ENCODE measurements around the gene CHCHD1. TPM values are rescaled to one million over a fixed set of nuclear protein-coding genes. Genes with fewer than 3 reads are reported as not detected.
"Not testable (repeated sequence)": the region's sequence is repeated elsewhere in the genome, so short reads cannot be mapped to it uniquely, and the experiment has no call there.

Gene CHCHD1
- total RNA-seq, 1 donor from 2014 or later = 31.9 TPM

- intact Hi-C loops (cut with micrococcal nuclease) = loop anchor here (2.0 to 5.0 kb wide), 3 partner anchors 38 to 313 kb away; partner anchors contain the start of gene PPP3CB
These were observed 28.5 kb downstream of the CHCHD1 start for GRCh38 chr10:73810358-73810734.

- intact Hi-C loops (cut with micrococcal nuclease) = loop anchor here (1.0 to 5.0 kb wide), 5 partner anchors 26 to 314 kb away; partner anchors contain the start of genes PPP3CB, SEC24C and ZSWIM8
These were observed 29.1 kb downstream of the CHCHD1 start for GRCh38 chr10:73810735-73811465.

- intact Hi-C loops (cut with micrococcal nuclease) = loop anchor here (5.0 kb wide), 2 partner anchors 40 to 315 kb away; partner anchors contain the start of gene PPP3CB
These were observed 30.8 kb downstream of the CHCHD1 start for GRCh38 chr10:73812657-73813056.

- intact Hi-C loops (cut with micrococcal nuclease) = loop anchor here (5.0 kb wide), 2 partner anchors 41 to 316 kb away; partner anchors contain the start of gene PPP3CB
These were observed 31.5 kb downstream of the CHCHD1 start for GRCh38 chr10:73813333-73813732.

- intact Hi-C loops (cut with micrococcal nuclease) = loop anchor here (5.0 kb wide), 2 partner anchors 42 to 317 kb away; partner anchors contain the start of gene PPP3CB
These were observed 32.5 kb downstream of the CHCHD1 start for GRCh38 chr10:73814276-73814895.

GRCh38 chr10:73814896-73815718 lies 33.3 kb downstream of the CHCHD1 start:
- intact Hi-C loops (cut with micrococcal nuclease) = loop anchor here (5.0 kb wide), 2 partner anchors 43 to 318 kb away; partner anchors contain the start of gene PPP3CB

GRCh38 chr10:73815719-73816030 lies 33.8 kb downstream of the CHCHD1 start:
- intact Hi-C loops (cut with micrococcal nuclease) = no loop called here

- intact Hi-C loops (cut with micrococcal nuclease) = no loop called here
These were observed 35.3 kb downstream of the CHCHD1 start for GRCh38 chr10:73816917-73817729.

- intact Hi-C loops (cut with micrococcal nuclease) = no loop called here
These were observed 36.0 kb downstream of the CHCHD1 start for GRCh38 chr10:73817826-73818225.

GRCh38 chr10:73818402-73818801 lies 36.6 kb downstream of the CHCHD1 start:
- intact Hi-C loops (cut with micrococcal nuclease) = no loop called here

- intact Hi-C loops (cut with micrococcal nuclease) = no loop called here
These were observed 37.2 kb downstream of the CHCHD1 start for GRCh38 chr10:73819081-73819480.

GRCh38 chr10:73819513-73820093 lies 37.8 kb downstream of the CHCHD1 start:
- intact Hi-C loops (cut with micrococcal nuclease) = no loop called here

- intact Hi-C loops (cut with micrococcal nuclease) = no loop called here
These were observed 41.5 kb downstream of the CHCHD1 start for GRCh38 chr10:73823391-73823790.

GRCh38 chr10:73824146-73824725 lies 42.4 kb downstream of the CHCHD1 start:
- intact Hi-C loops (cut with micrococcal nuclease) = no loop called here

- intact Hi-C loops (cut with micrococcal nuclease) = no loop called here
These were observed 45.7 kb downstream of the CHCHD1 start for GRCh38 chr10:73827346-73828089.

- intact Hi-C loops (cut with micrococcal nuclease) = no loop called here
These were observed 46.3 kb downstream of the CHCHD1 start for GRCh38 chr10:73828161-73828560.

- intact Hi-C loops (cut with micrococcal nuclease) = not testable (repeated sequence)
These were observed 47.2 kb downstream of the CHCHD1 start for GRCh38 chr10:73829090-73829489.
